Suprapubic skin (tissue), 4 donors: Measurements from ENCODE around the gene NDE1.

Source experiments
- EP300 ChIP-seq: sonication (generic); formaldehyde crosslinking; IDR thresholded peaks from one replicate; pipeline ENCODE4 v1.6.1; 2017; ENCODE audit warnings: antibody characterized with exemption
- POLR2A ChIP-seq, 2 donors: fragments of 450-650 bp; IDR thresholded peaks; one replicate each; pipeline ENCODE4 v1.6.1; 2017; ENCODE audit warnings: antibody characterized with exemption in 2 of 2, mild to moderate bottlenecking in 2 of 2, moderate library complexity in 2 of 2
- POLR2AphosphoS5 ChIP-seq, 3 donors: sonication (generic); formaldehyde crosslinking; IDR thresholded peaks; one replicate each; pipeline ENCODE4 v1.6.1; 2017; ENCODE audit warnings: antibody characterized with exemption in 3 of 3
- TF ChIP-seq, protein P1 (sequence below), 2 donors: fragments of 200-600 bp in 1 of 2; fragments of 450-650 bp in 1 of 2; sonication (generic) in 1 of 2; IDR thresholded peaks; one replicate each; pipeline ENCODE4 v1.5.1; 2016 to 2019; ENCODE audit warnings: antibody characterized with exemption in 2 of 2, mild to moderate bottlenecking in 1 of 2, moderate library complexity in 1 of 2

GRCh38 chr16:15742716-15743115 lies 92.7 kb downstream of the NDE1 start:
- TF ChIP-seq EP300, result no peak
- TF ChIP-seq, protein P1, sequence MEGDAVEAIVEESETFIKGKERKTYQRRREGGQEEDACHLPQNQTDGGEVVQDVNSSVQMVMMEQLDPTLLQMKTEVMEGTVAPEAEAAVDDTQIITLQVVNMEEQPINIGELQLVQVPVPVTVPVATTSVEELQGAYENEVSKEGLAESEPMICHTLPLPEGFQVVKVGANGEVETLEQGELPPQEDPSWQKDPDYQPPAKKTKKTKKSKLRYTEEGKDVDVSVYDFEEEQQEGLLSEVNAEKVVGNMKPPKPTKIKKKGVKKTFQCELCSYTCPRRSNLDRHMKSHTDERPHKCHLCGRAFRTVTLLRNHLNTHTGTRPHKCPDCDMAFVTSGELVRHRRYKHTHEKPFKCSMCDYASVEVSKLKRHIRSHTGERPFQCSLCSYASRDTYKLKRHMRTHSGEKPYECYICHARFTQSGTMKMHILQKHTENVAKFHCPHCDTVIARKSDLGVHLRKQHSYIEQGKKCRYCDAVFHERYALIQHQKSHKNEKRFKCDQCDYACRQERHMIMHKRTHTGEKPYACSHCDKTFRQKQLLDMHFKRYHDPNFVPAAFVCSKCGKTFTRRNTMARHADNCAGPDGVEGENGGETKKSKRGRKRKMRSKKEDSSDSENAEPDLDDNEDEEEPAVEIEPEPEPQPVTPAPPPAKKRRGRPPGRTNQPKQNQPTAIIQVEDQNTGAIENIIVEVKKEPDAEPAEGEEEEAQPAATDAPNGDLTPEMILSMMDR (IDR thresholded peaks at IDR 0.05), result no peak
- TF ChIP-seq POLR2AphosphoS5 (IDR thresholded peaks at IDR 0.05), result no peak
- no peak for TF ChIP-seq POLR2A (IDR thresholded peaks at IDR 0.05)
